GM23338 (cell line): ENCODE results near the gene ZFYVE28.

ENCODE experiments used
- CREB1 ChIP-seq: fragments of 250-450 bp; sonication (Bioruptor Pico); IDR thresholded peaks from 2 replicates; pipeline ENCODE4 v1.5.0; 2020; ENCODE audit warnings: low read depth, mild to moderate bottlenecking, moderate library complexity
- CTCF ChIP-seq, 2 experiments: fragments of 200-600 bp in 1 of 2; sonication (generic) in 1 of 2; conservative IDR thresholded peaks; 2 replicates each; pipeline versions ENCODE4 v1.5.1 to v1.6.1; 2016 to 2017; ENCODE audit warnings: antibody characterized with exemption in 2 of 2, low read depth in 2 of 2, mild to moderate bottlenecking in 2 of 2, moderate library complexity in 1 of 2
- ETS1 ChIP-seq: IDR thresholded peaks from 2 replicates; pipeline ENCODE4 v1.6.1; 2016; ENCODE audit warnings: antibody characterized with exemption
- EZH2 ChIP-seq: fragments of 200-600 bp; sonication (generic); IDR thresholded peaks from one replicate; pipeline ENCODE4 v1.8.0; 2017; ENCODE audit warnings: antibody characterized with exemption, mild to moderate bottlenecking, low read depth; ENCODE audit not compliant: unreplicated experiment
- EZH2phosphoT487 ChIP-seq: fragments of 200-600 bp; sonication (generic); IDR thresholded peaks from one replicate; pipeline ENCODE4 v1.8.1; 2018; ENCODE audit warnings: antibody characterized with exemption; ENCODE audit not compliant: unreplicated experiment
- JUNB ChIP-seq: IDR thresholded peaks from one replicate; pipeline ENCODE4 v1.6.1; 2016; ENCODE audit warnings: antibody characterized with exemption; ENCODE audit not compliant: unreplicated experiment
- NANOG ChIP-seq: IDR thresholded peaks from 2 replicates; pipeline ENCODE4 v1.6.1; 2016; ENCODE audit warnings: antibody characterized with exemption, borderline replicate concordance
- POLR2AphosphoS5 ChIP-seq: IDR thresholded peaks from 2 replicates; pipeline ENCODE4 v1.6.1; 2016; ENCODE audit warnings: antibody characterized with exemption, low read depth
- REST ChIP-seq: IDR thresholded peaks from one replicate; pipeline ENCODE4 v1.6.1; 2018; ENCODE audit warnings: antibody characterized with exemption; ENCODE audit not compliant: unreplicated experiment
- STAT1 ChIP-seq: IDR thresholded peaks from one replicate; pipeline ENCODE4 v1.6.1; 2016; ENCODE audit warnings: antibody characterized with exemption; ENCODE audit not compliant: unreplicated experiment
- ZNF114 ChIP-seq: fragments of 250-450 bp; sonication (Bioruptor Pico); IDR thresholded peaks from 2 replicates; pipeline ENCODE4 v1.5.0; 2020; ENCODE audit warnings: mild to moderate bottlenecking, moderate library complexity
- ZNF331 ChIP-seq: fragments of 250-450 bp; sonication (Bioruptor Pico); IDR thresholded peaks from 2 replicates; pipeline ENCODE4 v1.5.0; 2020; ENCODE audit warnings: low read depth, mild to moderate bottlenecking, moderate library complexity
- ZNF462 ChIP-seq: fragments of 250-450 bp; sonication (Bioruptor Pico); IDR thresholded peaks from 2 replicates; pipeline ENCODE4 v1.5.0; 2020; ENCODE audit warnings: mild to moderate bottlenecking, moderate library complexity

- no peak for TF ChIP-seq CTCF (conservative IDR thresholded peaks at IDR 0.05; ENCODE audit: low read depth in 2 of 2)
- no peak for TF ChIP-seq REST
- no peak for TF ChIP-seq POLR2AphosphoS5
- TF ChIP-seq EZH2phosphoT487: no peak
- TF ChIP-seq EZH2: no peak
- no peak for TF ChIP-seq CREB1 (CRISPR knock-in tag)
- no peak for TF ChIP-seq JUNB
- TF ChIP-seq ZNF114 (CRISPR knock-in tag): no peak
- TF ChIP-seq ZNF331 (CRISPR knock-in tag): no peak
- no peak for TF ChIP-seq ETS1
- no peak for TF ChIP-seq STAT1
- TF ChIP-seq NANOG: no peak
- TF ChIP-seq ZNF462 (CRISPR knock-in tag): no peak
Observed at GRCh38 chr4:2231082-2231481, 187.4 kb downstream of the ZFYVE28 start.
